Activated CD8-positive, alpha-beta memory T cell treated with anti-CD3 and anti-CD28 coated beads, Interleukin-2, amount 50 U/mL, for 24 hours (primary cell): ENCODE results near the gene RASAL2.
"Not testable (repeated sequence)": the region's sequence is repeated elsewhere in the genome, so short reads cannot be mapped to it uniquely, and the experiment has no call there.

Source experiments
- DNase-seq: peaks from one replicate; pipeline ENCODE4 v3.0.0-alpha.2; 2020; ENCODE audit errors: extremely low read depth

Gene RASAL2

GRCh38 chr1:178344513-178345091 is 250.7 kb downstream of the RASAL2 start:
- no peak for DNase-seq

GRCh38 chr1:178345238-178345637 is 251.3 kb downstream of the RASAL2 start:
- DNase-seq, result no peak

DNA sequence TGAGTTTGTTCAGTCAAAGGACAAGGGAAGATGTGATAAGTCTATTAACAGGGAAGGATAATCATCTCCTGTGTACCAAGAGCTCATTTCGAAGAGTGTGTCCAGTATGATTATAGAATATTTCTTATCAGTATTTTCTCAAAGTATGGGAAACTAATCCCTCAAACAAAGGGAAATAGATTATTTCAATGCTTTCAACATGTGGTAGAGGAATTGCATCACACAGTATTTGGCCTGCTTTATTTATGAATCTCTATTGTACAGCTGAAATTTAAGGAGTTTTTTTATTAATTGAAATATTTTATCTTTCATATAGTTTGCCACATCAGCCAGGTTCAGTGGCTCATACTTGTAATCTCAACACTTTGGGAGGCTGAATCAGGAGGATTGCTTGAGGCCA is 251.9 kb downstream of the RASAL2 start:
- DNase-seq, result no peak

- DNase-seq, result no peak
Observed at GRCh38 chr1:178349801-178350200, 255.9 kb downstream of the RASAL2 start.

DNA sequence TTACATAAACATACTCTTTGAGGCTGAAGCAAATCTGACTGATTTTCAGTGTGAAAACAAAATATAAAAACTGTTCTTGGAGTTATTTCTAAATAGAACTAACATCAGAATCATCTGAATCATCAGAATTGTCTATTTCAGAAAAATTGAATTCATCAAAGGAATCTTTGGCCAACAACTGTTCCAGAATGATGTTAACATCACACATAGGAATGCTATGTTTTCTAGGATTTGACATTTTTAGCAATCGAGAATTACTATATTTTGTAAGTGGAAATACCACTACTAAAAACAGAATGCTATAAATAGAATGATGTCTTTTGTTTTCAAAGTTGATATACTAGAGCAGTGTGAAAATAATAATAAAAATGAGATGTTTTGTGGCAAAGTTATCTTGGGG is 258.0 kb downstream of the RASAL2 start:
- not testable (repeated sequence) for DNase-seq

DNA sequence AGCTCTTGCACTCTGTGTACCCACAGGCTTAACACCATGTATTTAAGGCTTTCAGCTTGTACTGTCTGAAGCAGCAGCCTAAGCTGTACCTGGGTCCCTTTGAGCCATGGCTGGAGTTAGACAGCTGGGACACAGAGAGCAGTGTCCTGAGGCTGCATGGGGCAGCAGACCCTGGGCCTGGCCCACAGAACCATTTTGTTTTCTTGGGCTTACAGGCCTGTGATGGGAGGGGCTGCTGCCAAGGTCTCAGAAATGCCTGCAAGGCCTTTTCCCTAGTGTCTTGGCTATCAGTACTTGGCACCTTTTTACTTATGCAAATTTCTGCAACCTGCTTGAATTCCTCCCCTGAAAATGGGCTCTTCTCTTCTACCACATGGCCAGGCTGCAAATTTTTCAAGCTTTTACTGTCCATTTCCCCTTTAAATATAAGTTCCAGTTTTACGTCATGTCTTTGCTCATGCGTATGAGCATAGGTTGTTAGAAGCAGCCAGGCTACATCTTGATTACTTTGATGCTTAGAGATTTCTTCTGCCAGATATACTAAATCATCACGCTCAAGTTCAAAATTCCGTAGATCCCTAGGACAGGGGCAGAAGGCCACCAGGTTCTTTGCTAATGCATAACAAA is 259.0 kb downstream of the RASAL2 start:
- DNase-seq, result no peak

GRCh38 chr1:178353524-178353923 is 259.6 kb downstream of the RASAL2 start:
- DNase-seq, result no peak

DNA sequence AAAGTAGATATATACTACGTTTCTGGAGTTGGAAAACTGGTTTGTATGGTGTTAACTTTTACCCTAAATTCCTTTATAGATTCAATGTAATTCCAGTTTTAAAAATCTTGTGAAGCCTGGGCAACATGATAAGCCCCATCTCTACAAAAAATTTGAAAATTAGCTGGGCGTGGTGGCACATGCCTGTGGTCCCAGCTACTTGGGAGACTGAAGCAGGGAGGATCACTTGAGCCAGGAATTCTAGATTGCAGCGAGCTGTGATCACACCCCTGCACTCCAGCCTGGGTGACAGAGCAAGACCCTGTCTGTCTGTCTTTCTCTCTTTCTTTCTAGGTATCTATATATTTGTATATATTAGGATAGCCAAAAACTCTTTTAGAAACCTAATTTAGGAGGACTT is 260.9 kb downstream of the RASAL2 start:
- DNase-seq, result no peak

DNA sequence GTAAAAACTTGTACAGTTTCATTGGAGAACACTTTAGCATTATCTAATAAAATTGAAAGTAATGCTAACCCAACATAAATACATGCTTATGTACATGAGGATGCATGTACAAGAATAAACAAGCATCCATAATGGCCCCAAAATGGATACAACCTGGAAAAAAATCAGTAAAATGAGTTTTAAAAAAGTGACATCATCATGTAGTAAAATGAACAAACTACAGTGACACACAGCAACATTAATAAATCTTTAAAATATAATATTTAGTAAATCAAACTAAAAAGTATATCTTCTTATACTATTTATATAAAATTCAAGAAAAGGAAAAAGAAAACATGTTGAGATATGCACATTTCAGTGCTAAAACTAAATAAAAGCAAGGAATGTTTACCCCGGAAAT is 262.4 kb downstream of the RASAL2 start:
- DNase-seq, result no peak

GRCh38 chr1:178358456-178358855 is 264.6 kb downstream of the RASAL2 start:
- DNase-seq, result no peak

DNA sequence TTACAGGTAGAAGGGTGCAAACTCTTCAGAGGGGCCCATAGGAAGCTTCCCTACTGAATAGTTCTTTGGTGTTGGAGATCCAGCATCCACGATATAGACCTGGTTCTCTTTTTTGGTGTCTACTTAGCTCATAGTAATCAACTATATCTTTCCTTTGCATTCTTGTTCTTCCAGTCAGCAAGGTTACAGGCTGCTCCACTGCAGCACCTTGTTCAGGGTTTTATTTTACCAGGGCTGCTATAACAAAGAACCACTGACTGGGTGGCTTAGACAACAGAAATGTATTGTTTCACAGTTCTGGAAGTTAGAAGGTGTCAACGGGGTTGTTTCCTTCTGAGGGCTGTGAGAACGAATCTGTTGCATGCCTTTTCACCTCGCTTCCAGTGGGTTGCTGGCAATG is 266.5 kb downstream of the RASAL2 start:
- no peak for DNase-seq

DNA sequence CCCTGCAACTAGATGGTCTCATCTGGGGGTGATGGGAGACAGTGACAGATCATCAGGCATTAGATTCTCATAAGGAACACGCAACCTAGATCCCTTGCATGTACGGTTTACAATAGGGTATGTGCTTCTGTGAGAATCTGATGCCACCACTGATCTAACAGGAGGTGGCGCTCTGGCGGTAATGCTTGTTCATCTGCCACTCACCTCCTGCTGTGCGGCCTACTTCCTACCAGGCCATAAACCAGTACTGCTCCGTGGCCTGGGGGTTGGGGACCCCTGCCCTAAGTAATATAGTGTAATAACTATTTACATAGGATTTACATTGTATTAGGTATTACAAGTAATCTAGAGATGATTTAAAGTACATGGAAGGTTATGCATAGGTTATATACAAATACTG is 267.9 kb downstream of the RASAL2 start:
- DNase-seq, result no peak

DNA sequence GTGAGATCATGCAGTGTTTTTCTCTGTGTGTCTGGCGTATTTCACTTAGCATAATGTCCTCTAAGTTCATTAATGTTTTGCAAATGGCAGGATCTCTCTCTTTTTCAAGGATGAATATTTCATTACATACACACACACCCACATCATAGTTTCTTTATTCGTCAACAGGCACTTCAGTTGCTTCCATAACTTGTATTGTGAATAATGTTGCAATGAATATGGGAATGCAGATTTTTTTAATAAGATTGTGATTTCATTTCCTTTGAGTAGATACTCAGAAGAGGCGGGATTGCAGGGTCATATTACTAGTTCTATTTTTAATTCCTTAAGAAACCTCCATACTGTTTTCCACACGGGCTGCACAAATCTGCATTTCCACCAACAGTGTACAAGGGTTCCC is 268.8 kb downstream of the RASAL2 start:
- no peak for DNase-seq

GRCh38 chr1:178364782-178365181 is 270.9 kb downstream of the RASAL2 start:
- no peak for DNase-seq

DNA sequence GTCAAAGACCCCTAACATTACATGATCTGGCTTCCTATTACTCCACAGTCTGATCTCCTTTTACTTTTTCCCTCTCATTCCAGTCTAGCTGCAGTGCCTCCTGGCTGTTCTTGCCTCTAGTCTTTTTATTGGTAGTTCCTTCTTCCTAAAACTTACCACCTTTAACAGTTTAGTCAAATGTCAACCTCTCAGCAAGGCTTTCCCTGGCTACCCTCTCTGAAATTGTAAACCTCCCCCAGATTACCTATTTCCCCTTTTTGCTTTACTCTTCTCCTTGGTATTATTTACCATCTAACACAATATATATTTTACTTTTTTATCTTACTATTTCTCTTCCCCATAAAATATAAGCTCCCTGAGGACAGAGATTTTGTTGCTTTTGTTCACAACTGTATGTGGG is 273.2 kb downstream of the RASAL2 start:
- DNase-seq, result no peak

DNA sequence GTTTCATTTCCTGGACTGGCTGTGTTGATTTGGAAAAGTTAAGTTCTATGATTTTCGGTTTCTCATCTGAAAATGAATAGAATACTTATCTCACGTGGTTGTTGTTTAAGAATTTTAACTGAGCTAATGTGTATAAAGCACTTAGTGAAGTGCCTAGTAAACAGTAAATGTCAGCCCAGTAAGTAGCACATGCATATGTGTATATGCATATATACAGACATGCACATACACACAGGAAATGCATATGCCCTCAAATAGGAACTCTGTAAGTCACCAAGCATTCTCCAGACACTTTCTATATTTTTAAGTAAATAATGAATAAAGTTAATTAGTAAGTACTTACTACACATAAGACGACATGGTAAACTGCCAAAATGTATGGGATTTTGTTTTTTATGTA is 274.3 kb downstream of the RASAL2 start:
- DNase-seq, result no peak

GRCh38 chr1:178371235-178371634 is 277.3 kb downstream of the RASAL2 start:
- DNase-seq, result no peak

DNA sequence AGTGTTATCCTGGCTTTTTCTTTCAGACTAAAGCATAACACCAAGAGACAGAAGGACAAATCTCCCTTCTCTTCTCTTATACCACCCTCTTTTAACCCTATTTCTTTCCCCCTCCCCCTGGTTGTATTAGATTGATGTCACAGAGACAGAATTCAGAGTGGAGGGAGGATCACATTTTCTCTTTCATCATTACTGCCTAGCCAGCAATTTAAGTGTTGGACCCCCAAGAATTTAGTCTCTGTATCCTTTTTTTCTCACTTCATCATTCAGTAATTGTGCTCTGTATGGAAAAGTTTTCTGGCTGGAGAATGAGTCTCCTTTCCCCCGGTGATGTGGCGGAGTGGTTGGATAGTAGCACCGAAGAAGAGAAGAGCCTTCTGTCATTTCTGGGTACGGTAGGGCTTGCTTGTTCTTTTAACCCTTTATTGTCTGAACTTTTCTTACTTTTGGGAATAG is 278.1 kb downstream of the RASAL2 start:
- DNase-seq, result no peak

DNA sequence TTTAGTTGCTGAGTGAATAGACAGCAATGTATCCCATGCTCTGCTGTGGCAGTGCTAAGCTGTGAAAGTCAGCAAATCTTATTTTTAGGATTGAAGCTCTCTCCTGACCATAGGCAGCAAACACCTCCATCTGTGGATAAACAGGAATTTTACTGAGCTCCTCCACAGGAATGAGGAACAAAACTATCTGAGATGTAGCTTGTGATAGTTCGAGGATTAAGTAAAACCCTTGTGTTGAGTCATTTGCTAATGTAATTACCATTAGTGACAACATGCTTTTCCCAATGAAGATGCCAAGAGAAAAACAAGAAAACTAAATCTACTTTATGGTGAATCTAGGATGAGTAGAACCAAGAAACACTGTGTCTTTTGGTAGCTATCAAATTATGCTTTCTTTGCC is 280.1 kb downstream of the RASAL2 start:
- DNase-seq, result no peak

DNA sequence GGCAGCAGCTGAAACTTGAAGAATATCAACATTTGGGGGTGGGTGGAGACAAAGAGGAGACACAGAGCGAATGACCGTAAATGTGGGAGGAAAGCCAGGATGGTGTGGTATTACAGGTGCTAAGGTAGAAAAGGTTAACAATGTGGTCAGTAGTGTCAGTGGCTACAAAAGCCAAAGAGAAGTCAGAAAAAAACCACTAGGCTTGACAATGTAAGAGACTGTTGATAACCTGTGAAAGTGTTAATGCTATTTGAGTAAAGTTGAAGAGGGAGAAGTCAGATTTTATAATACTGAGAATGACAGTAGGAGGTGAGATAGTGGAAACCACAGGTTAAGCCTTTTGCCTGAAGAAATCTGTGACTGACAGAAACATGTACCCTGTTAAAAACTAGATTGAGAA is 282.1 kb downstream of the RASAL2 start:
- DNase-seq, result no peak

DNA sequence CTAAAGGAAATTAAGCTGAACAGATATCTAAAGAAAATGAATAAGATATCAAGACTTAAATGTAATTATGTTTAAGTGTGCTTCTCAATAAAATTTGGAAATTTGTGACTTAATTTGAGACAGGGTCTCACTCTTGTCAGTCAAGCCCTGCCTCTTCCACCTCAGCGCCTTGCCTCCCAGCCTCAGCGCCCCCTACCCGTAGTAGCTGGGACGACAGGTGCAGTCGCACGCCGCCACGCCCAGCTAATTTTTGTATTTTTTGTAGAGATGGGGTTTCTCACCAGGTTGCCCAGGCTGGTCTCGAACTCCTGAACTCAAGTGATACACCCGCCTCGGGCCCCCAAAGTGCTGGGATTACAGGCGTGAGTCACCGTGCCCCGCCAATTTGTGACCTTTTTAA is 285.9 kb downstream of the RASAL2 start:
- no peak for DNase-seq

DNA sequence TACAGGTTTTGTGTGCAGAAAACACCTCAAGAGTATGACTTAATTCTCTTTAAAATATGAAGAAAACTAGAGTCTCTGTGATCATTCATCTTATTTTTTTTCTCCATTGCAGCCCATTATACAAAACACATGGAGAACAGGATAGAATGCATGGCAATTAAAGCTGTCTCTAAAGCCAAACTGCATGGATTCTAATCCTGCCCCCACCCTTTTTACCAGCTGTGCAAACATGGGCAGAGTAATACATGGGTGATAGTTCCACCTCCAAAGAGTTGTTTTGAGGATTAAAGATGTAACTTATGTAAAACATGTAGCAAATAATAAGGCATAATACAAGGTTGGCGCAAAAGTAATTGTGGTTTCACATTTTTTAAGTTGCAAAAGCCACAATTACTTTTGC is 288.5 kb downstream of the RASAL2 start:
- no peak for DNase-seq

DNA sequence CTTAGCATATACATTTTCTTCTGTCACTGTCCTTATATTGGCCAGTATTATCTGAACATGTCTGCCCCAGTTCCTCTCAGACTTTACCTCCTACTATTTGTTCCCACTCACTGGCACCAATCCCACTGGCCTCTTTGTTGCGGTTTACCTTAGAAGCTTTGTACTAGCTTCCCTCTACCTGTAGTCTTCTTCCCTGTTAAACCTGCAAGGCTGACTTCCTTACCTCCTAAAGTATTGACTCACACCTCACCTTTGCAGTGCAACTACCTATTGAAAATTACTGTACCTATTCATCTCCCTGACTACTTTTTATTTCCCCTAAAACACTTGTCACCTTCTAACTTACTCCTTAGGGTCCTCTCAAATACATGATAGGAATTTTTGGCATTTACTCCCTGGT is 291.8 kb downstream of the RASAL2 start:
- no peak for DNase-seq
